SK-N-SH treated with all-trans-retinoic acid at 6 μM for 48 hours (cell line): ENCODE measurements around the gene FAM171A2.

Experiments used
- ATAC-seq: fragments of 200-7000 bp; cut with Tn5 transposase; 3 replicates; pipeline ENCODE4 v1.9.1; 2020; ENCODE audit warnings: mild to moderate bottlenecking, moderate library complexity
- ARNTL ChIP-seq: fragments of 450-650 bp; formaldehyde crosslinking; IDR thresholded peaks from 2 replicates; pipeline ENCODE4 v1.5.0; 2020; ENCODE audit warnings: low read depth, mild to moderate bottlenecking, moderate library complexity, borderline replicate concordance
- BACH2 ChIP-seq: fragments of 250-450 bp; sonication (Bioruptor Pico); IDR thresholded peaks from 2 replicates; pipeline ENCODE4 v1.9.0; 2021; ENCODE audit warnings: mild to moderate bottlenecking, borderline replicate concordance
- CSDC2 ChIP-seq: fragments of 250-450 bp; sonication (Bioruptor Pico); IDR thresholded peaks from 2 replicates; pipeline ENCODE4 v1.5.0; 2020; ENCODE audit warnings: mild to moderate bottlenecking, moderate library complexity
- CSRNP3 ChIP-seq: fragments of 250-450 bp; sonication (Bioruptor Pico); IDR thresholded peaks from 2 replicates; pipeline ENCODE4 v1.5.1; 2021; ENCODE audit warnings: mild to moderate bottlenecking, moderate library complexity
- GLIS3 ChIP-seq: fragments of 250-450 bp; sonication (Bioruptor Pico); IDR thresholded peaks from 2 replicates; pipeline ENCODE4 v1.5.0; 2020; ENCODE audit warnings: mild to moderate bottlenecking, moderate library complexity
- ISL1 ChIP-seq: fragments of 250-450 bp; sonication (Bioruptor Pico); IDR thresholded peaks from 2 replicates; pipeline ENCODE4 v2.1.2; 2022; ENCODE audit warnings: mild to moderate bottlenecking, moderate library complexity
- OSR1 ChIP-seq: fragments of 250-450 bp; sonication (Bioruptor Pico); IDR thresholded peaks from 2 replicates; pipeline ENCODE4 v1.8.0; 2022; ENCODE audit warnings: moderate library complexity, mild to moderate bottlenecking, inconsistent platforms
- POU6F1 ChIP-seq: fragments of 250-450 bp; sonication (Bioruptor Pico); IDR thresholded peaks from 2 replicates; pipeline ENCODE4 v1.8.0; 2021; ENCODE audit warnings: low read depth, mild to moderate bottlenecking, moderate library complexity, borderline replicate concordance
- PPARA ChIP-seq: fragments of 250-450 bp; sonication (Bioruptor Pico); IDR thresholded peaks from 2 replicates; pipeline ENCODE4 v1.5.0; 2020; ENCODE audit warnings: mild to moderate bottlenecking, borderline replicate concordance
- RARB ChIP-seq: fragments of 250-450 bp; sonication (Bioruptor Pico); IDR thresholded peaks from 2 replicates; pipeline ENCODE4 v1.8.0; 2021; ENCODE audit warnings: mild to moderate bottlenecking, moderate library complexity
- SNAI2 ChIP-seq: fragments of 250-450 bp; sonication (Bioruptor Pico); IDR thresholded peaks from 2 replicates; pipeline ENCODE4 v1.5.0; 2020; ENCODE audit warnings: mild to moderate bottlenecking, moderate library complexity
- TCF4 ChIP-seq: fragments of 250-450 bp; sonication (Bioruptor Pico); IDR thresholded peaks from 2 replicates; pipeline ENCODE4 v1.8.0; 2021; ENCODE audit warnings: mild to moderate bottlenecking, moderate library complexity, borderline replicate concordance
- TOX ChIP-seq: fragments of 250-450 bp; sonication (Bioruptor Pico); IDR thresholded peaks from 2 replicates; pipeline ENCODE4 v1.8.0; 2021; ENCODE audit warnings: mild to moderate bottlenecking, moderate library complexity, borderline replicate concordance
- ZC3H10 ChIP-seq: fragments of 250-450 bp; sonication (Bioruptor Pico); IDR thresholded peaks from 2 replicates; pipeline ENCODE4 v1.5.1; 2021; ENCODE audit warnings: mild to moderate bottlenecking, moderate library complexity
- ZFP30 ChIP-seq: fragments of 450-650 bp; formaldehyde crosslinking; IDR thresholded peaks from 2 replicates; pipeline ENCODE4 v1.5.0; 2022; ENCODE audit warnings: mild to moderate bottlenecking, moderate library complexity
- ZNF565 ChIP-seq: fragments of 450-650 bp; formaldehyde crosslinking; conservative IDR thresholded peaks from 2 replicates; pipeline ENCODE4 v1.5.0; 2020; ENCODE audit warnings: low read depth, mild to moderate bottlenecking, moderate library complexity
- ZNF70 ChIP-seq: fragments of 450-650 bp; formaldehyde crosslinking; IDR thresholded peaks from 2 replicates; pipeline ENCODE4 v1.5.0; 2020; ENCODE audit warnings: mild to moderate bottlenecking, moderate library complexity
- ZNF8 ChIP-seq: fragments of 450-650 bp; formaldehyde crosslinking; IDR thresholded peaks from 2 replicates; pipeline ENCODE4 v1.5.0; 2020; ENCODE audit warnings: mild to moderate bottlenecking, moderate library complexity
- TF ChIP-seq, protein P1 (sequence below): fragments of 250-450 bp; sonication (Bioruptor Pico); IDR thresholded peaks from 2 replicates; pipeline ENCODE4 v1.5.0; 2020; ENCODE audit warnings: mild to moderate bottlenecking, moderate library complexity
- TF ChIP-seq, protein P2 (sequence below): fragments of 250-450 bp; sonication (Bioruptor Pico); IDR thresholded peaks from 2 replicates; pipeline ENCODE4 v1.5.1; 2020; ENCODE audit warnings: low read depth, mild to moderate bottlenecking, moderate library complexity

Gene FAM171A2

GRCh38 chr17:44389281-44389680 lies 25.6 kb upstream of the FAM171A2 start, which contains the start of gene ITGA2B:
Gene ITGA2B, minus strand, starts transcription at chr17:44389649. Its CDS starts 176 bp downstream, at chr17:44389473.
- ATAC-seq = no peak
- TF ChIP-seq, protein P1, sequence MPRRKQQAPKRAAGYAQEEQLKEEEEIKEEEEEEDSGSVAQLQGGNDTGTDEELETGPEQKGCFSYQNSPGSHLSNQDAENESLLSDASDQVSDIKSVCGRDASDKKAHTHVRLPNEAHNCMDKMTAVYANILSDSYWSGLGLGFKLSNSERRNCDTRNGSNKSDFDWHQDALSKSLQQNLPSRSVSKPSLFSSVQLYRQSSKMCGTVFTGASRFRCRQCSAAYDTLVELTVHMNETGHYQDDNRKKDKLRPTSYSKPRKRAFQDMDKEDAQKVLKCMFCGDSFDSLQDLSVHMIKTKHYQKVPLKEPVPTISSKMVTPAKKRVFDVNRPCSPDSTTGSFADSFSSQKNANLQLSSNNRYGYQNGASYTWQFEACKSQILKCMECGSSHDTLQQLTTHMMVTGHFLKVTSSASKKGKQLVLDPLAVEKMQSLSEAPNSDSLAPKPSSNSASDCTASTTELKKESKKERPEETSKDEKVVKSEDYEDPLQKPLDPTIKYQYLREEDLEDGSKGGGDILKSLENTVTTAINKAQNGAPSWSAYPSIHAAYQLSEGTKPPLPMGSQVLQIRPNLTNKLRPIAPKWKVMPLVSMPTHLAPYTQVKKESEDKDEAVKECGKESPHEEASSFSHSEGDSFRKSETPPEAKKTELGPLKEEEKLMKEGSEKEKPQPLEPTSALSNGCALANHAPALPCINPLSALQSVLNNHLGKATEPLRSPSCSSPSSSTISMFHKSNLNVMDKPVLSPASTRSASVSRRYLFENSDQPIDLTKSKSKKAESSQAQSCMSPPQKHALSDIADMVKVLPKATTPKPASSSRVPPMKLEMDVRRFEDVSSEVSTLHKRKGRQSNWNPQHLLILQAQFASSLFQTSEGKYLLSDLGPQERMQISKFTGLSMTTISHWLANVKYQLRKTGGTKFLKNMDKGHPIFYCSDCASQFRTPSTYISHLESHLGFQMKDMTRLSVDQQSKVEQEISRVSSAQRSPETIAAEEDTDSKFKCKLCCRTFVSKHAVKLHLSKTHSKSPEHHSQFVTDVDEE (CRISPR knock-in tag) = no peak

DNA sequence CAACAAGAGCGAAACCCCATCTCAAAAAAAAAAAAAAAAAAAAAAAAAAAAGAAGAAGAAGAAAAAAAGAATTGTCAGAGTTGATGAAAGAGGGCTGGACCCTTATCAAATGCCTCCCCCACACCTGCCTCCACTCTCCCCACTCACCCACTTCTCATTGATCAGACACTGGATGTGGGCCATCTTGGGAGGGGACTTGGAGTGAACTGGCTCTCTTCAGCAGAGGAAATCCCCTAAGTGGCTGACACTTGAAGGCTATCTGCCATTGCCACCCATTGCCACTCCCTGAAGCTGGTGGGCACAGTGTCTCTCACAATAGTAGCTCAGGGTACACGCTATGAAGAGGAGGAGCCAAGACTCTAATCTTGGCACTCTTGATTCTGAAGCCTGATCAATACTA lies 24.2 kb upstream of the FAM171A2 start:
- no peak for TF ChIP-seq ZFP30 (CRISPR knock-in tag)
- no peak for TF ChIP-seq ZNF565 (CRISPR knock-in tag)
- TF ChIP-seq TCF4 (CRISPR knock-in tag) = no peak
- no peak for TF ChIP-seq OSR1 (CRISPR knock-in tag)
- no peak for TF ChIP-seq TOX (CRISPR knock-in tag)
- TF ChIP-seq SNAI2 (CRISPR knock-in tag) = no peak
- no peak for TF ChIP-seq ZNF8 (CRISPR knock-in tag)
- no peak for ATAC-seq

GRCh38 chr17:44386182-44386525 lies 22.5 kb upstream of the FAM171A2 start:
- TF ChIP-seq ZNF565 (CRISPR knock-in tag) (no peak), ZNF8 (CRISPR knock-in tag) (no peak), TOX (CRISPR knock-in tag) (no peak), RARB (CRISPR knock-in tag) (no peak), ARNTL (CRISPR knock-in tag) (no peak), ZNF70 (CRISPR knock-in tag) (no peak), ZFP30 (CRISPR knock-in tag) (no peak), GLIS3 (CRISPR knock-in tag) (no peak), TCF4 (CRISPR knock-in tag) (no peak), POU6F1 (no peak), SNAI2 (CRISPR knock-in tag) (no peak), CSRNP3 (CRISPR knock-in tag) (no peak), ISL1 (no peak), OSR1 (CRISPR knock-in tag) (no peak), BACH2 (CRISPR knock-in tag) (no peak), ZC3H10 (CRISPR knock-in tag) (no peak), CSDC2 (CRISPR knock-in tag) (no peak), PPARA (CRISPR knock-in tag) (no peak)
- TF ChIP-seq, protein P2, sequence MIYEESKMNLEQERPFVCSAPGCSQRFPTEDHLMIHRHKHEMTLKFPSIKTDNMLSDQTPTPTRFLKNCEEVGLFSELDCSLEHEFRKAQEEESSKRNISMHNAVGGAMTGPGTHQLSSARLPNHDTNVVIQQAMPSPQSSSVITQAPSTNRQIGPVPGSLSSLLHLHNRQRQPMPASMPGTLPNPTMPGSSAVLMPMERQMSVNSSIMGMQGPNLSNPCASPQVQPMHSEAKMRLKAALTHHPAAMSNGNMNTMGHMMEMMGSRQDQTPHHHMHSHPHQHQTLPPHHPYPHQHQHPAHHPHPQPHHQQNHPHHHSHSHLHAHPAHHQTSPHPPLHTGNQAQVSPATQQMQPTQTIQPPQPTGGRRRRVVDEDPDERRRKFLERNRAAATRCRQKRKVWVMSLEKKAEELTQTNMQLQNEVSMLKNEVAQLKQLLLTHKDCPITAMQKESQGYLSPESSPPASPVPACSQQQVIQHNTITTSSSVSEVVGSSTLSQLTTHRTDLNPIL (CRISPR knock-in tag) = no peak
- ATAC-seq = no peak

DNA sequence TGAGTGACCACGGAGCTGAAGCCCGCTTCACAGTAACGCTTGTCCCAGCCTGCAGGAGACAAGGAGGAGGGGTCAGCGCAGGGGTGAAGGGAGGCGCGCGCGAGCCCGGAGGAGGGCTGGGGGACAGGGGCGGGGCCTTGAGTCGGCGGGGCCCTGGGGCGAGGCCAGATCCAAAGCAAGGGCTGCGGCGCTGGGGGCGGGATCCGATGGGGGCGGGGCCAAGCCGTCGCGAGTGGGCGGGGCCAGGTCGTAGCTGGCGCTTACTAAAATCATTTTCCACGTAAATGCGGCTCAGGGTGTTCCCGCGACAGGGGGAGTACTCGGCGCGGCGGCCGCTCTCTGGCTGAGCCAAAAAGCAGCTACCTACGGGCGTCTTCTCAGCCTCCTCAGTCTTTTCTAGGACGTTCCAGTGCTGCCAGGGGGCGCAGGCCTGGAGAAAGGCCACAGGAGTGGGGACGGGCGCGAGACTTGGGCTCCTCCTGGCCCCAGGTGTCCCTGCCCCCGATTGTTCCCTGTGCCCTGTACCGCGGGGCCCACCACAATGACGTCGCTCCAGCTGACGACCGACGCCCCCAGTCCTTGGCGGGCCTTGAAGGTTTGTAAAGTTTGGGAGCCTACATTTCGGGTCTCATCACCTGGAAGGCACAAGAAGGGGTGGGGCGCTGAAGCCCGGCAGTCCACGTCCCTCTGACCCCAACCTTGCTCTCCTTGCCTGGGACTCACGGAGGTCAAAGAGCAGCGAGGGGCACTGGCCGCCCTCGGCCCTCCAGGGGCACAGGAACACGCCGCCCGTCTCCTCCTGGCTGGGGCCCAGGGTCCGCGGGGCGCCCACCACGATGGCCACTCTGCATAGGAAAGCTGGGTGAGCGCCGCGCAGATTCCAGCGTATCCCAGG lies 21.9 kb upstream of the FAM171A2 start:
- peak; percentile 87 for ATAC-seq
- no peak for TF ChIP-seq TOX (CRISPR knock-in tag)
- no peak for TF ChIP-seq ZC3H10 (CRISPR knock-in tag)
- TF ChIP-seq ARNTL (CRISPR knock-in tag) = no peak
- no peak for TF ChIP-seq TCF4 (CRISPR knock-in tag)
